Sigmoid colon (tissue), 3 donors: ENCODE measurements around the gene RBP4.

Experiments
- POLR2A ChIP-seq, 2 donors: fragments of 450-650 bp; IDR thresholded peaks; one replicate each; pipeline ENCODE4 v1.6.1; 2016; ENCODE audit warnings: antibody characterized with exemption in 2 of 2, mild to moderate bottlenecking in 2 of 2, moderate library complexity in 2 of 2
- TF ChIP-seq, protein P1 (sequence below), 4 experiments: fragments of 450-650 bp in 3 of 4; fragments of 200-600 bp in 1 of 4; IDR thresholded peaks; one replicate each; pipeline ENCODE4 v1.5.1; 2016 to 2019; ENCODE audit warnings: antibody characterized with exemption in 4 of 4, mild to moderate bottlenecking in 3 of 4, moderate library complexity in 2 of 4

DNA sequence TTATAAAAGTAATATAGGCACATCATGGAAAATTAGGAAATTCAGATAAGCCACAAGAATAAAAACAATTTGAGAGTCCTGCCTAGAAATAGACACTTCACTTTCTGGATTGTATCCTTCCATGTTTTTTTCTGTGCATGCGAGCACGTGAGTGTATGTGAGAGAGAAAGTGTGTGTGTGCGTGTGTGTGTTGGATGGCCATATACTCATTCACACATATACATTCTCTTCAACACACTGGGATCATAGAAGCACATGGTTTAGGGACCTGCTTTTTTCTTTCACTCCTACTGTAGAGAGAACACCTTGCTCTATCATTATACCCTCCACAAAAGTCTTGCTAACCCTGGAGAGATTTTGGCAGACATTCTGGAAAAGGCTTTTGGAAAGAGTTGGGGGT is 27.1 kb downstream of the RBP4 start:
- TF ChIP-seq, protein P1, sequence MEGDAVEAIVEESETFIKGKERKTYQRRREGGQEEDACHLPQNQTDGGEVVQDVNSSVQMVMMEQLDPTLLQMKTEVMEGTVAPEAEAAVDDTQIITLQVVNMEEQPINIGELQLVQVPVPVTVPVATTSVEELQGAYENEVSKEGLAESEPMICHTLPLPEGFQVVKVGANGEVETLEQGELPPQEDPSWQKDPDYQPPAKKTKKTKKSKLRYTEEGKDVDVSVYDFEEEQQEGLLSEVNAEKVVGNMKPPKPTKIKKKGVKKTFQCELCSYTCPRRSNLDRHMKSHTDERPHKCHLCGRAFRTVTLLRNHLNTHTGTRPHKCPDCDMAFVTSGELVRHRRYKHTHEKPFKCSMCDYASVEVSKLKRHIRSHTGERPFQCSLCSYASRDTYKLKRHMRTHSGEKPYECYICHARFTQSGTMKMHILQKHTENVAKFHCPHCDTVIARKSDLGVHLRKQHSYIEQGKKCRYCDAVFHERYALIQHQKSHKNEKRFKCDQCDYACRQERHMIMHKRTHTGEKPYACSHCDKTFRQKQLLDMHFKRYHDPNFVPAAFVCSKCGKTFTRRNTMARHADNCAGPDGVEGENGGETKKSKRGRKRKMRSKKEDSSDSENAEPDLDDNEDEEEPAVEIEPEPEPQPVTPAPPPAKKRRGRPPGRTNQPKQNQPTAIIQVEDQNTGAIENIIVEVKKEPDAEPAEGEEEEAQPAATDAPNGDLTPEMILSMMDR (IDR thresholded peaks at IDR 0.05): no peak
- no peak for TF ChIP-seq POLR2A (IDR thresholded peaks at IDR 0.05)
